ENCODE measurements around the gene MARF1.

DNA sequence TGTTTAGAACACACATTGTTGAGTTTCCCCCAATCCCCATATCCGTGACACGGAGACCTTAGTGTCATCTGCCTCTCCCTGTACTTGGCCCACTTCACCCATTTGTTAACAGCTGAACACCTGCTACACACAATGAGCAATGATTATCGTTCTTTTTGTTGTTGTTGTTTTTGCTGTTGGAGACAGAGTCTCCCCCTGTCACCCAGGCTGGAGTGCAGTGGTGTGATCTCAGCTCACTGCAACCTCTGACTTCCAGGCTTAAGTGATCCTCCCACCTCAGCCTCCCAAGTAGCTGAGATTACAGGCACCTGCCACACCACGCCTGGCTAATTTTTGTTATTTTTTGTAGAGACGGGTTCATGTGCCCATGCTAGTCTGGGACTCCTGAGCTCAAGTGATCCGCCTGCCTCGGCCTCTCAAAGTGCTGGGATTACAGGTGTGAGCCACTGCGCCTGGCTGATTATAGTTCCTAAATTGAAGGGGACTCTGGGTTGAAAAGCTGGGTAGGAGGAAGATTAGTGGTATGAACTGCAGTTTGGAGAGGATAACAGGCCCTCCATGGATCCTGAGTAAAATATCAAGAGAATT is 28.7 kb upstream of the MARF1 start:
- no peak for TF ChIP-seq EZH2 (IDR thresholded peaks at IDR 0.05; ENCODE audit: low read depth, low read length, severe bottlenecking)
- TF ChIP-seq EP300 (IDR thresholded peaks at IDR 0.05; ENCODE audit: borderline replicate concordance in 1 of 2, low read depth in 2 of 2, low read length in 2 of 2), result no peak
- TF ChIP-seq, protein P1, sequence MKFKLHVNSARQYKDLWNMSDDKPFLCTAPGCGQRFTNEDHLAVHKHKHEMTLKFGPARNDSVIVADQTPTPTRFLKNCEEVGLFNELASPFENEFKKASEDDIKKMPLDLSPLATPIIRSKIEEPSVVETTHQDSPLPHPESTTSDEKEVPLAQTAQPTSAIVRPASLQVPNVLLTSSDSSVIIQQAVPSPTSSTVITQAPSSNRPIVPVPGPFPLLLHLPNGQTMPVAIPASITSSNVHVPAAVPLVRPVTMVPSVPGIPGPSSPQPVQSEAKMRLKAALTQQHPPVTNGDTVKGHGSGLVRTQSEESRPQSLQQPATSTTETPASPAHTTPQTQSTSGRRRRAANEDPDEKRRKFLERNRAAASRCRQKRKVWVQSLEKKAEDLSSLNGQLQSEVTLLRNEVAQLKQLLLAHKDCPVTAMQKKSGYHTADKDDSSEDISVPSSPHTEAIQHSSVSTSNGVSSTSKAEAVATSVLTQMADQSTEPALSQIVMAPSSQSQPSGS (IDR thresholded peaks at IDR 0.05; ENCODE audit: low read length), result no peak
- TF ChIP-seq, protein P2, sequence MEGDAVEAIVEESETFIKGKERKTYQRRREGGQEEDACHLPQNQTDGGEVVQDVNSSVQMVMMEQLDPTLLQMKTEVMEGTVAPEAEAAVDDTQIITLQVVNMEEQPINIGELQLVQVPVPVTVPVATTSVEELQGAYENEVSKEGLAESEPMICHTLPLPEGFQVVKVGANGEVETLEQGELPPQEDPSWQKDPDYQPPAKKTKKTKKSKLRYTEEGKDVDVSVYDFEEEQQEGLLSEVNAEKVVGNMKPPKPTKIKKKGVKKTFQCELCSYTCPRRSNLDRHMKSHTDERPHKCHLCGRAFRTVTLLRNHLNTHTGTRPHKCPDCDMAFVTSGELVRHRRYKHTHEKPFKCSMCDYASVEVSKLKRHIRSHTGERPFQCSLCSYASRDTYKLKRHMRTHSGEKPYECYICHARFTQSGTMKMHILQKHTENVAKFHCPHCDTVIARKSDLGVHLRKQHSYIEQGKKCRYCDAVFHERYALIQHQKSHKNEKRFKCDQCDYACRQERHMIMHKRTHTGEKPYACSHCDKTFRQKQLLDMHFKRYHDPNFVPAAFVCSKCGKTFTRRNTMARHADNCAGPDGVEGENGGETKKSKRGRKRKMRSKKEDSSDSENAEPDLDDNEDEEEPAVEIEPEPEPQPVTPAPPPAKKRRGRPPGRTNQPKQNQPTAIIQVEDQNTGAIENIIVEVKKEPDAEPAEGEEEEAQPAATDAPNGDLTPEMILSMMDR (IDR thresholded peaks at IDR 0.05; ENCODE audit: control extremely low read depth in 1 of 3, insufficient read depth in 1 of 3, low read depth in 1 of 3, low read length in 3 of 3), result no peak
- TF ChIP-seq CBX8 (IDR thresholded peaks at IDR 0.05; ENCODE audit: borderline replicate concordance, low read depth, low read length), result no peak
- no peak for TF ChIP-seq RAD21 (IDR thresholded peaks at IDR 0.05 in 1 of 2, conservative IDR thresholded peaks at IDR 0.05 in 1 of 2; ENCODE audit: low read depth in 2 of 2, low read length in 2 of 2)
- no peak for TF ChIP-seq CREB1 (IDR thresholded peaks at IDR 0.05)
- no peak for TF ChIP-seq JUN (IDR thresholded peaks at IDR 0.05; ENCODE audit: low read depth, low read length)
- TF ChIP-seq SP2 (IDR thresholded peaks at IDR 0.05; ENCODE audit: low read length), result no peak
- TF ChIP-seq ASH2L (IDR thresholded peaks at IDR 0.05; ENCODE audit: low read length), result no peak
- no peak for TF ChIP-seq CHD2 (IDR thresholded peaks at IDR 0.05; ENCODE audit: low read length)

Data from H1 (cell line).